Stimulated activated CD4-positive, alpha-beta T cell treated with anti-CD3 and anti-CD28 coated beads, Interleukin-4, amount 100 ng/mL, for 24 hours (primary cell): ENCODE results near the gene MROH9.

Experiments used
- DNase-seq: peaks from one replicate; pipeline ENCODE4 v3.0.0-alpha.2; 2020

The MROH9 gene

GRCh38 chr1:170978371-170978910, 43.1 kb downstream of the MROH9 start:
- DNase-seq, result no peak

- DNase-seq, result no peak
Measured at GRCh38 chr1:170985406-170985805, 50.1 kb downstream of the MROH9 start.

- DNase-seq, result no peak
Measured at GRCh38 chr1:170986901-170987300, 51.6 kb downstream of the MROH9 start.

GRCh38 chr1:170987424-170987823, 52.1 kb downstream of the MROH9 start:
- no peak for DNase-seq

DNA sequence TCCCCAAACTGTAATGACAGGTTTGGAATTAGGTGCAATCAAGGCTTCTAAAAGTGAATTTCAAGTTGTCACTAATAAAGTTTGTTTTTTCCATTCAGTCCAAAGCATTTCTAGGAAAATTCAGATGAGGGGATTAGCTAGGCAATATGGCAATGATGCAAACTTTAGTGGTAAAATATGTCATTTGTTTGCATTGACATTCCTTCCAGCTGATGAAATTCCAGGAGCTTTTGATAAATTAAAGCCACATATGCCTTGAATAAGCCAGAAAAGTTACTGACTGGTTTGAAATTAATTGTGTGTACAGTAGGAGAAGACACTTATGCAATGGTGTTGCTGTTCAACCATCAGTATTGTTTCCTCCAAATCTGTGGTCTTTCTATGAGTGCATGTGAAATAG, 57.8 kb downstream of the MROH9 start:
- DNase-seq, result no peak

DNA sequence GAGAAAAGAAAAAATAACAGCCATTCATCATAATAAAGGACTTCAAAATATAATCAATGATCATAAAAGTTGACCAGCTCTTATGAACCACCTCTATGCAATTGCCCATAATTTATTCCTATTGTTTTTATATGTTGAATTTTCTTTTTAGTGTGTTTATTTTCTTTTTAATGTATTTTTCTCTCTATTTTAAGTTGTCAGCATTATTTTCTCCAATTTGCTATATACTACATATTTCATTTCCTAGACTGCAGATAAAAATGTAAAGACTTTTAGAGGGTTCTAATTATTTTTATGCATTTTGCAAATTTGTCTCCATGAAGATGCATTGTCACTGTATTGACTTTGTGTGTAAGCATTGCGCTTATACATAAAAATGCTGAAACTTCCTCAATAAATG, 58.4 kb downstream of the MROH9 start:
- no peak for DNase-seq

- no peak for DNase-seq
Measured at GRCh38 chr1:171014880-171015279, 79.5 kb downstream of the MROH9 start.

- DNase-seq, result no peak
Measured at GRCh38 chr1:171017426-171017825, 82.1 kb downstream of the MROH9 start.

GRCh38 chr1:171019971-171020370, 84.6 kb downstream of the MROH9 start:
- DNase-seq, result no peak

- no peak for DNase-seq
Measured at GRCh38 chr1:171032822-171033702, 97.7 kb downstream of the MROH9 start.

- DNase-seq, result no peak
Measured at GRCh38 chr1:171037626-171038025, 102.3 kb downstream of the MROH9 start.

DNA sequence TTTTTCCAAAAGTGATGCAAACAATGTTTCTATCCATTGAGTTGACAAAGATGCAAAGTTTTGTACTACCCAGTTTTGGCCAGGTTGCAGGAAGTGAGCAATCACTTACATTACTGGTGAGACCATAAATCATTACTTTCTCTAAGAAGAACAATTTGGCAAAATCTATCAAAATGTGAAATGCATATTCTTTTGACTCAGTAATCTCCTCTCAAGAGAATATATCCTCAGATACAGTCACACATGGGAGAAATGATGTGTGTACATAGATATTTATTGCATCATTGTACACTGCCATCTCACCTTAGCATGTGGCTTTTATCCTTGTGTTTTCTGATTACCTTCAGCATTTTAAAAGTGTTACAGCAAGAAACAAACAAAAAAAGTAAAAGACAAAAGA, 103.0 kb downstream of the MROH9 start:
- DNase-seq, result no peak

GRCh38 chr1:171048014-171048413, 112.7 kb downstream of the MROH9 start:
- DNase-seq, result no peak

DNA sequence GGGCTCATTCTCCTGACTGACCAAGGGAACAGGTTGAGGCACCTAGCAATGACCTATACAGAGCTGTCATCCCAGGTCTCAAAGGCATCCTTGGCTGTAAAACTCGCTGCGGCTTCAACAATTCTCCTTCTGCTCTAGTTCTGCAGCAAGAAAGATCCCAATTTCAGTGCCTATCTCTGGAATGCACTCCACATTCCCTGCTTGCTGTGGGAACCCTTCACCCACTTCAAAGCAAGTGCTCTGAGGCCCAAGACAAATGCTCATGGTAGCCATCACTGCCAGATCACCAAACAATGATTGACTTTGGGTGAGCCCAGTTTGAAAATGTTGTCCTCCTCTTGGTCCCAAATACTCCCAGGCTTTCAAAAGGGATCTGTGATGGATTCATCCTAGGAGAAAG, 117.6 kb downstream of the MROH9 start:
- DNase-seq, result no peak

DNA sequence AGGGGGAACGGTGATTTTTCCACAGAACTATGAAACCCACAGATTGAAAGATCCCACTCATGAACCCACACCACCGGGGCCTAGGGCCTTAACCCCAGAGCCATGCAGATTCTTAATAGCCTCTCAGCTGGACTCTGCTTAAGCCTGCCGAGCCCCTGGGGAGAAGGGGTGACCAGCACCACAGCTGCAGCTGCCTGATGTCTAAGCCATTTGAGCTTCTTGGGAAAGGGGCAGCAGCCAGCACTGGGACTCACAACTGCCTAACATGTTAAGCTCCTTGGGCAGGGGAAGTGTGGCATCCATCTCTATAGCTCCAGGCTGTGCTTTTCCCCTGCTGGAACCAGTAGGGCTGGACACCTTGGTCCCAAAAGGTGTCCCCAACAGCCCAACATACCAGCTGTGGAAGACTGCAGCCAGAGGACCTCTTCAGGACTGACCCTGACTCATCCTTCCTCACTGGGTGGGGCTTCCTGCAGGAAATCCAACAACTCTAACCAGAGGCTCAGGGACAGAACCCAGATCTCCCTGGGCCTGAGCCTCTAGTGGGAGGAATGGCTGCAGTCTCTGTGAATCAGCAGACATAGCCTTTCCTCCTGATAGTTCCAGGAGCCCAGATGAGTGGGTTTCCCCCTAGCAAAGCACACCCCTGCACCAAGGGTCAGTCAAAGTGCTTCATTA, 120.8 kb downstream of the MROH9 start:
- DNase-seq, result no peak

- DNase-seq, result no peak
Measured at GRCh38 chr1:171061425-171062143, 126.2 kb downstream of the MROH9 start.

DNA sequence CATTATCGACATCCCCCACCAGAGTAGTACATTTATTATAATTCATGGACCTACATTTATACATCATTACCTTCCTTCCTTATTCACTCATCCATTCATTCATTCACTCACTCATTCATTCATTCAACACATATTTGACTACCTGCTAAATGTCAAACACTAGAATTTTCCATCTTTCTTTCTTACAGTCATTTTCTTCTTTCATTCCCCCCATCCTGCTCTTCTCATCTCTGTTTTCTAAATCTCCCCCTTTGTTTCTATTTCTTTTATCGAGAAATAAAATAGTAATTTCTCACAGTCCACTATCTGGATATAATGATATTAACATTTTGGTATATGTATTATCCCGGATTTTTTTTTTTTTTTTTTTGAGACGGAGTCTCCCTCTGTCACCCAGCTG, 127.6 kb downstream of the MROH9 start:
- DNase-seq, result no peak

- no peak for DNase-seq
Measured at GRCh38 chr1:171075041-171075440, 139.7 kb downstream of the MROH9 start.

DNA sequence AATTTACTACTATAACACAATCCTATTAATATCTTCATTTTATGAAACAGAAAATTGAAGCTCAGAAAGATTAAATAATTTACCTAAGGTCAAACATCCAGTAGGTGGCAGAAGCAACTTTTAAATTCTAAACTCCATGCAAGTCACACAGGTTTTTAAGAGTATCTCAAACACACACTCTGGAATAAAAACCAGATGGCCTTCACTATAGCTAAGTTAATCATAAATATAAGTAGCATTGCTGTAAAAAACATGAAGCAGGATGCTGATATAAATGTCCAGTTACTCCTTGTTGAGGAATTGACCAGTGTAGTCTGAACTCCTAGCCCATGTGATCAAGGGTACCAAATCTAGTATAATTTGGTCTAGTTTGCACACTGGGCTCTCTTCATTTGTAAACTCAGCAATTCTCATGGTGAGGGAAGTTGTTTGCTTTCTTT, 146.0 kb downstream of the MROH9 start:
- DNase-seq, result no peak

DNA sequence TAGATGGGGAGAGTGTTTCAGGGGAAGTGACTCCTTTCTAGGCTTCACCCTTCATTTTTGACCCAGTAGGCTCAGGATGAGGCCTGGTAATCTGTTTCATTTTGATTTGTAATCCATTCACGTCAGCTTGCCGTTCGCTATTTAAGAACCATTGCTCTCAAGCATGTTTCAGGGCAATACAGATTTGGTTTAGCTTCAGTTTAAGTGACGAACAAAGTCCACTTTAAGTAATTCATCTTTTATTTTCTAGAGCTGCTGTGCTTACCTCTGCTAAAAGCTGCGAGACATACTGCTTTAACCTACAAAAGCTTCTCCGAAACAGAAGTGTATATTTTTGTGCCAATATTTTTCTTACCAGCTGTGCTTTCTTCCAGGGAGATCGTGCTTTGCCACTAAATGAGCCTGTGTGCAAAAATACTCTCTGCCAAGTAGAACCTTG, 146.4 kb downstream of the MROH9 start:
- no peak for DNase-seq

GRCh38 chr1:171082606-171083005, 147.3 kb downstream of the MROH9 start:
- DNase-seq, result no peak

DNA sequence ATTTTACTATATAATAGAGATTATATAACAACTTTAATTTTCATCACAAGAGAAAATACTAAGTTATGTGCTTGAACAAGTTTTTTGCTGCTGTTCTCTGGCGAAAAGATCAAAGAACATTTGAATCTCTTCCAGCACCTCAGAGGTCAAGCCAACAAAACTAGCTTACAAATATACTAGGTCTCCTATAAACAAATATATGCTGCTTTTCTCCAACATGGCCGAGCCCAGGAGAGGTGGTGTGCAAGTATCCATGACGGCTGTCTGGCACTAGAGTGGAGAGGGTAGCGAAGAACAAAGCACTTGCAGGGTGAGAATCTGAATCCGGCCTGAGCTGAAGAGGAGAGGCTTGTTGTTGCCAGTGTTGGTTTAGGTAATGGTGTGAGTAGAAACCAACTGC, 147.9 kb downstream of the MROH9 start:
- DNase-seq, result no peak

DNA sequence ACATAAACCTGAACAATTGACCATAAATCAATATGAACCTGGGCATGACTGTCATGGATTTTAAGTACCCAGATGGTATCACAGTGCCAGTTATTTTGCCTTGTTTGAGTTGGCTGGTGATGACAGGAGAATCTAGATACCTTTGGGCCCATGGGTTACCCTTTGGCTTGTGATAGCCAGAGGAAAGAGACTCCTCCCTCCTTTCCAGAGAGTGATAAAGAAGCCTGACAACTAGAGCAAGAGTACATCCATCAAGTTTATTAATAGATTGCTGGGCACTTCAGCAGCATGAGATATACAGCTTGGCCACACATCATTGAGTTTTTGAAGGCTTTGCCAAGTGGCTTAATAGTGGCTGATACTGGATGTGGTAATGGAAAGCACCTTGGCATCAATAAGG, 148.8 kb downstream of the MROH9 start:
- DNase-seq, result no peak
